Osteocyte (in vitro differentiated cells): Measurements from ENCODE around the gene ZNF654. TPM values are rescaled to one million over a fixed set of nuclear protein-coding genes. Genes with fewer than 3 reads are reported as not detected.

Experiments
- DNase-seq: peaks from one replicate; pipeline ENCODE4 v3.0.0; 2021; ENCODE audit warnings: mixed read lengths; ENCODE audit not compliant: unreplicated experiment; ENCODE audit errors: extremely low spot score
- H3K27ac Mint-ChIP-seq: one replicate; pipeline ENCODE4 v1.8.0; 2021; ENCODE audit warnings: mild to moderate bottlenecking, mixed read lengths; ENCODE audit not compliant: unreplicated experiment
- H3K27me3 Mint-ChIP-seq: one replicate; pipeline ENCODE4 v1.8.0; 2021; ENCODE audit warnings: mixed read lengths; ENCODE audit not compliant: unreplicated experiment
- H3K36me3 Mint-ChIP-seq: one replicate; pipeline ENCODE4 v1.8.0; 2021; ENCODE audit warnings: mixed read lengths; ENCODE audit not compliant: unreplicated experiment
- H3K4me1 Mint-ChIP-seq: one replicate; pipeline ENCODE4 v1.8.0; 2021; ENCODE audit warnings: mixed read lengths; ENCODE audit not compliant: unreplicated experiment
- H3K4me3 Mint-ChIP-seq: one replicate; pipeline ENCODE4 v1.8.0; 2021; ENCODE audit warnings: mild to moderate bottlenecking, moderate library complexity, mixed read lengths; ENCODE audit not compliant: unreplicated experiment
- H3K9me3 Mint-ChIP-seq: one replicate; pipeline ENCODE4 v1.8.0; 2021; ENCODE audit warnings: mixed read lengths; ENCODE audit not compliant: unreplicated experiment
- CTCF ChIP-seq: fragments of 200-600 bp; sonication (generic); IDR thresholded peaks from 2 replicates; pipeline ENCODE4 v1.5.0; 2021; ENCODE audit warnings: antibody characterized with exemption, mild to moderate bottlenecking, moderate library complexity
- total RNA-seq: library from RNA; stranded (reverse); gene quantifications from 2 replicates; pipeline ENCODE4 v1.2.1, GENCODE V29; 2021

The ZNF654 gene
- total RNA-seq, 1 donor from 2014 or later, result 10.7 TPM

- Mint-ChIP-seq H3K27ac (no peak overlapping the region), H3K9me3 (no peaks in the 10 kb centered on the region), H3K27me3 (no peaks in the 10 kb centered on the region), H3K4me1 (peaks cover 4% of the 10 kb centered on the region), H3K36me3 (peaks cover 15% of the 10 kb centered on the region), H3K4me3 (no peak overlapping the region)
- no peak for DNase-seq
- TF ChIP-seq CTCF, result no peak
Observed at GRCh38 chr3:88092270-88092669, 33.2 kb downstream of the ZNF654 start.

GRCh38 chr3:88093266-88093665, 34.2 kb downstream of the ZNF654 start:
- H3K27me3 Mint-ChIP-seq, result no peaks in the 10 kb centered on the region
- H3K4me3 Mint-ChIP-seq, result no peak overlapping the region
- H3K36me3 Mint-ChIP-seq, result peaks cover 21% of the 10 kb centered on the region
- no peak for TF ChIP-seq CTCF
- H3K27ac Mint-ChIP-seq, result no peak overlapping the region
- DNase-seq, result no peak
- peaks cover 9% of the 10 kb centered on the region for H3K9me3 Mint-ChIP-seq
- peaks cover 4% of the 10 kb centered on the region for H3K4me1 Mint-ChIP-seq

- DNase-seq, result no peak
- Mint-ChIP-seq H3K9me3 (peaks cover 15% of the 10 kb centered on the region), H3K4me1 (peaks cover 8% of the 10 kb centered on the region), H3K27me3 (no peaks in the 10 kb centered on the region), H3K36me3 (peaks cover 17% of the 10 kb centered on the region), H3K27ac (no peak overlapping the region), H3K4me3 (no peak overlapping the region)
- TF ChIP-seq CTCF, result no peak
Observed at GRCh38 chr3:88101142-88101541, 42.1 kb downstream of the ZNF654 start.

GRCh38 chr3:88105325-88105724, 46.3 kb downstream of the ZNF654 start:
- Mint-ChIP-seq H3K27me3 (no peaks in the 10 kb centered on the region), H3K9me3 (peaks cover 6% of the 10 kb centered on the region), H3K4me3 (no peak overlapping the region), H3K27ac (no peak overlapping the region), H3K36me3 (peaks cover 5% of the 10 kb centered on the region), H3K4me1 (peaks cover 8% of the 10 kb centered on the region)
- no peak for TF ChIP-seq CTCF
- DNase-seq, result no peak

- DNase-seq, result no peak
- Mint-ChIP-seq H3K27me3 (no peaks in the 10 kb centered on the region), H3K36me3 (peaks cover 2% of the 10 kb centered on the region), H3K9me3 (no peaks in the 10 kb centered on the region), H3K4me3 (no peak overlapping the region), H3K4me1 (peaks cover 2% of the 10 kb centered on the region), H3K27ac (no peak overlapping the region)
- no peak for TF ChIP-seq CTCF
Observed at GRCh38 chr3:88112289-88112688, 53.2 kb downstream of the ZNF654 start.
